Chondrocyte (in vitro differentiated cells): Measurements from ENCODE around the gene SFXN4. TPM values are rescaled to one million over a fixed set of nuclear protein-coding genes. Genes with fewer than 3 reads are reported as not detected.

ENCODE experiments used
- DNase-seq: peaks from one replicate; pipeline ENCODE4 v3.0.0; 2021; ENCODE audit warnings: mixed read lengths, low spot score
- H3K27ac Mint-ChIP-seq: one replicate; pipeline ENCODE4 v1.8.0; 2021; ENCODE audit warnings: mild to moderate bottlenecking, moderate library complexity, mixed read lengths; ENCODE audit not compliant: unreplicated experiment
- H3K27me3 Mint-ChIP-seq: 2 replicates; pipeline ENCODE4 v1.8.0; 2021; ENCODE audit warnings: low read depth, mixed read lengths
- H3K36me3 Mint-ChIP-seq: 2 replicates; pipeline ENCODE4 v1.8.0; 2021; ENCODE audit warnings: low read depth, mixed read lengths
- H3K4me1 Mint-ChIP-seq: 2 replicates; pipeline ENCODE4 v1.8.0; 2021; ENCODE audit warnings: low read depth, mild to moderate bottlenecking, mixed read lengths
- H3K4me3 Mint-ChIP-seq: one replicate; pipeline ENCODE4 v1.8.0; 2021; ENCODE audit warnings: mild to moderate bottlenecking, moderate library complexity, mixed read lengths; ENCODE audit not compliant: unreplicated experiment
- H3K9me3 Mint-ChIP-seq: 2 replicates; pipeline ENCODE4 v1.8.0; 2021; ENCODE audit warnings: low read depth, mixed read lengths
- total RNA-seq: library from RNA; stranded (reverse); gene quantifications from 3 replicates; pipeline ENCODE4 v1.2.1, GENCODE V29; 2021
- TF ChIP-seq, protein P1 (sequence below): fragments of 200-600 bp; sonication (generic); IDR thresholded peaks from 2 replicates; pipeline ENCODE4 v1.5.0; 2021; ENCODE audit warnings: antibody characterized with exemption, mild to moderate bottlenecking, moderate library complexity

Gene SFXN4
- total RNA-seq, 1 donor from 2014 or later: 13.9 TPM

- no peaks in the 10 kb centered on the region for H3K27me3 Mint-ChIP-seq
- DNase-seq: no peak
- TF ChIP-seq, protein P1, sequence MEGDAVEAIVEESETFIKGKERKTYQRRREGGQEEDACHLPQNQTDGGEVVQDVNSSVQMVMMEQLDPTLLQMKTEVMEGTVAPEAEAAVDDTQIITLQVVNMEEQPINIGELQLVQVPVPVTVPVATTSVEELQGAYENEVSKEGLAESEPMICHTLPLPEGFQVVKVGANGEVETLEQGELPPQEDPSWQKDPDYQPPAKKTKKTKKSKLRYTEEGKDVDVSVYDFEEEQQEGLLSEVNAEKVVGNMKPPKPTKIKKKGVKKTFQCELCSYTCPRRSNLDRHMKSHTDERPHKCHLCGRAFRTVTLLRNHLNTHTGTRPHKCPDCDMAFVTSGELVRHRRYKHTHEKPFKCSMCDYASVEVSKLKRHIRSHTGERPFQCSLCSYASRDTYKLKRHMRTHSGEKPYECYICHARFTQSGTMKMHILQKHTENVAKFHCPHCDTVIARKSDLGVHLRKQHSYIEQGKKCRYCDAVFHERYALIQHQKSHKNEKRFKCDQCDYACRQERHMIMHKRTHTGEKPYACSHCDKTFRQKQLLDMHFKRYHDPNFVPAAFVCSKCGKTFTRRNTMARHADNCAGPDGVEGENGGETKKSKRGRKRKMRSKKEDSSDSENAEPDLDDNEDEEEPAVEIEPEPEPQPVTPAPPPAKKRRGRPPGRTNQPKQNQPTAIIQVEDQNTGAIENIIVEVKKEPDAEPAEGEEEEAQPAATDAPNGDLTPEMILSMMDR: no peak
- H3K36me3 Mint-ChIP-seq: peaks cover 15% of the 10 kb centered on the region
- H3K4me1 Mint-ChIP-seq: peaks cover 11% of the 10 kb centered on the region
- H3K27ac Mint-ChIP-seq: peak overlapping the region; percentile 85
- no peaks in the 10 kb centered on the region for H3K9me3 Mint-ChIP-seq
- peak overlapping the region; percentile 82 for H3K4me3 Mint-ChIP-seq
These were observed 595 bp upstream of the SFXN4 start for GRCh38 chr10:119166118-119166500.

- H3K9me3 Mint-ChIP-seq: no peaks in the 10 kb centered on the region
- no peak overlapping the region for H3K4me3 Mint-ChIP-seq
- no peak for DNase-seq
- peaks cover 8% of the 10 kb centered on the region for H3K36me3 Mint-ChIP-seq
- TF ChIP-seq, protein P1: no peak
- H3K27ac Mint-ChIP-seq: no peak overlapping the region
- H3K27me3 Mint-ChIP-seq: no peaks in the 10 kb centered on the region
- H3K4me1 Mint-ChIP-seq: peaks cover 11% of the 10 kb centered on the region
These were observed 2.9 kb downstream of the SFXN4 start for GRCh38 chr10:119162452-119163092.

GRCh38 chr10:119161680-119162451 lies 3.6 kb downstream of the SFXN4 start:
- no peak for DNase-seq
- H3K27ac Mint-ChIP-seq: no peak overlapping the region
- TF ChIP-seq, protein P1: no peak
- peaks cover 11% of the 10 kb centered on the region for H3K4me1 Mint-ChIP-seq
- H3K36me3 Mint-ChIP-seq: peaks cover 7% of the 10 kb centered on the region
- no peak overlapping the region for H3K4me3 Mint-ChIP-seq
- H3K9me3 Mint-ChIP-seq: no peaks in the 10 kb centered on the region
- no peaks in the 10 kb centered on the region for H3K27me3 Mint-ChIP-seq

GRCh38 chr10:119159332-119159731 lies 6.2 kb downstream of the SFXN4 start:
- Mint-ChIP-seq H3K9me3 (no peaks in the 10 kb centered on the region), H3K4me3 (no peak overlapping the region), H3K27me3 (no peaks in the 10 kb centered on the region), H3K36me3 (peaks cover 14% of the 10 kb centered on the region), H3K27ac (no peak overlapping the region), H3K4me1 (no peaks in the 10 kb centered on the region)
- TF ChIP-seq, protein P1: no peak
- no peak for DNase-seq

DNA sequence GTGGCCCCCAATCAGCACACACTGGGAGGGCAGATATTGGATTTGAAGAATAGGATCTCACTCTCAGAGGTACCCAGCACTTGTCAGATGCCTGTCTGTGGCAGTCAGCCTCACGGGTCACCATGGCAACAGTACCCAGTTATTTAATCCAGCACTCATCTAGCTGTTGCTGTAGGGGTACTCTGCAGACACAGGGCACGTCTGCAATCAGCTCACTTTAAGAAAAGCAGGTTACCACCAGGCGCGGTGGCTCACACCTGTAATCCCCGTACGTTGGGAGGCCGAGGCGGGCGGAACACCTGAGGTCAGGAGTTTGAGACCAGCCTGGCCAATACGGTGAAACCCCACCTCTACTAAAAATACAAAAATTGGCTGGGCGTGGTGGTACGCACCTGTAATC lies 11.9 kb downstream of the SFXN4 start:
- TF ChIP-seq, protein P1: no peak
- no peaks in the 10 kb centered on the region for H3K9me3 Mint-ChIP-seq
- DNase-seq: peak; percentile 37
- no peaks in the 10 kb centered on the region for H3K4me1 Mint-ChIP-seq
- H3K4me3 Mint-ChIP-seq: no peak overlapping the region
- H3K27me3 Mint-ChIP-seq: no peaks in the 10 kb centered on the region
- H3K36me3 Mint-ChIP-seq: peaks cover 25% of the 10 kb centered on the region
- H3K27ac Mint-ChIP-seq: no peak overlapping the region
